GM23248 (cell line): ENCODE measurements around the gene DPP10. TPM values are rescaled to one million over a fixed set of nuclear protein-coding genes. Genes with fewer than 3 reads are reported as not detected.

Experiments
- DNase-seq: peaks from one replicate; pipeline ENCODE4 v3.0.0-alpha.2; 2015
- H2AFZ ChIP-seq: fragments of 200-600 bp; sonication (generic); 2 replicates; pipeline ENCODE4 v1.6.1; 2016; ENCODE audit warnings: antibody characterized with exemption
- H3F3A ChIP-seq: fragments of 200-600 bp; sonication (generic); 2 replicates; pipeline ENCODE4 v1.6.1; 2016; ENCODE audit warnings: mild to moderate bottlenecking, antibody characterized with exemption, mixed run types; ENCODE audit not compliant: insufficient read depth
- H3K27ac ChIP-seq: fragments of 200-600 bp; sonication (generic); 2 replicates; pipeline ENCODE4 v1.5.1; 2016; ENCODE audit warnings: mild to moderate bottlenecking
- H3K27me3 ChIP-seq: fragments of 200-600 bp; sonication (generic); replicated peaks from 2 replicates; pipeline ENCODE4 v1.6.1; 2016; ENCODE audit warnings: mild to moderate bottlenecking; ENCODE audit not compliant: insufficient read depth
- H3K36me3 ChIP-seq: fragments of 200-600 bp; sonication (generic); 2 replicates; pipeline ENCODE4 v1.6.1; 2016; ENCODE audit warnings: low read depth, mild to moderate bottlenecking
- H3K4me1 ChIP-seq: fragments of 200-600 bp; sonication (generic); 2 replicates; pipeline ENCODE4 v1.6.1; 2016; ENCODE audit warnings: mild to moderate bottlenecking; ENCODE audit not compliant: insufficient read depth
- H3K4me2 ChIP-seq: fragments of 200-600 bp; sonication (generic); one replicate; pipeline ENCODE4 v1.6.1; 2016; ENCODE audit warnings: mild to moderate bottlenecking; ENCODE audit not compliant: unreplicated experiment
- H3K4me3 ChIP-seq: fragments of 200-600 bp; sonication (generic); 2 replicates; pipeline ENCODE4 v1.5.1; 2016; ENCODE audit warnings: mild to moderate bottlenecking
- H3K79me2 ChIP-seq: fragments of 200-600 bp; sonication (generic); 2 replicates; pipeline ENCODE4 v1.6.1; 2016; ENCODE audit warnings: mild to moderate bottlenecking; ENCODE audit not compliant: insufficient read depth
- H3K9ac ChIP-seq: fragments of 200-600 bp; sonication (generic); 2 replicates; pipeline ENCODE4 v1.6.1; 2016; ENCODE audit warnings: mild to moderate bottlenecking
- H3K9me2 ChIP-seq: fragments of 200-600 bp; sonication (generic); 2 replicates; pipeline ENCODE4 v1.6.1; 2016; ENCODE audit warnings: mixed run types, mild to moderate bottlenecking, moderate library complexity; ENCODE audit not compliant: insufficient read depth
- H3K9me3 ChIP-seq: fragments of 200-600 bp; sonication (generic); one replicate; pipeline ENCODE4 v1.6.1; 2017; ENCODE audit warnings: low read depth
- H4K20me1 ChIP-seq: fragments of 200-600 bp; sonication (generic); 2 replicates; pipeline ENCODE4 v1.6.0; 2016; ENCODE audit not compliant: insufficient read depth
- EZH2 ChIP-seq: fragments of 200-600 bp; sonication (generic); IDR thresholded peaks from 2 replicates; pipeline ENCODE4 v1.6.1; 2018; ENCODE audit warnings: antibody characterized with exemption, mild to moderate bottlenecking; ENCODE audit not compliant: insufficient read depth, poor library complexity, severe bottlenecking
- EZH2phosphoT487 ChIP-seq: fragments of 200-600 bp; sonication (generic); IDR thresholded peaks from 2 replicates; pipeline ENCODE4 v1.6.1; 2018; ENCODE audit warnings: antibody characterized with exemption, moderate library complexity, mild to moderate bottlenecking, low read depth; ENCODE audit not compliant: insufficient read depth
- WGBS, 2 experiments: methylation state at CpG; one replicate each; pipeline ENCODE4 v1.1.6; 2015 to 2017; ENCODE audit warnings: low lambda C conversion rate in 2 of 2, low coverage in 1 of 2; ENCODE audit errors: missing lambda C conversion rate in 2 of 2; 5-methylcytosine and 5-hydroxymethylcytosine counted together
- in situ Hi-C: fragments of 300-500 bp; cut with MboI; formaldehyde crosslinking; loops from 2 replicates; pipeline ENCODE4 v1.15.0; 2020
- polyA plus RNA-seq: library from polyadenylated mRNA; unstranded; fragments of >200 nt; fragmentation: Nextera tagmentation; extraction: Ambion mirVana; gene quantifications from 2 replicates; pipeline ENCODE4 v1.2.1, GENCODE V29; 2016
- total RNA-seq: library from RNA; depleted of rRNA; stranded (reverse); fragments of >200 nt; shearing (Covaris generic); gene quantifications from 2 replicates; pipeline ENCODE4 v1.2.3, GENCODE V29; 2014

Gene DPP10
- total and polyA plus RNA-seq, 2 experiments from 2014 or later: not detected

GRCh38 chr2:114814355-114814754 lies 371.9 kb downstream of the DPP10 start:
- TF ChIP-seq EZH2 (no peak), EZH2phosphoT487 (no peak)
- Histone ChIP-seq H3K27ac (no peak overlapping the region), H2AFZ (no peak overlapping the region), H3K9ac (no peak overlapping the region), H3K27me3 (no peaks in the 10 kb centered on the region), H3K4me1 (no peaks in the 10 kb centered on the region), H3F3A (no peaks in the 10 kb centered on the region), H4K20me1 (no peaks in the 10 kb centered on the region), H3K36me3 (no peaks in the 10 kb centered on the region), H3K4me2 (no peak overlapping the region), H3K79me2 (no peaks in the 10 kb centered on the region), H3K4me3 (no peak overlapping the region), H3K9me3 (no peaks in the 10 kb centered on the region), H3K9me2 (no peaks in the 10 kb centered on the region)
- in situ Hi-C loops: no loop called here
- no peak for DNase-seq
- 9 to 15% methylated on average over 6 of the region's 6 CpGs for WGBS, 2 experiments

GRCh38 chr2:114821055-114821454 lies 378.6 kb downstream of the DPP10 start:
- in situ Hi-C loops: no loop called here
- H3K9ac ChIP-seq: no peak overlapping the region
- H4K20me1 ChIP-seq: no peaks in the 10 kb centered on the region
- TF ChIP-seq EZH2: no peak
- TF ChIP-seq EZH2phosphoT487: no peak
- no peaks in the 10 kb centered on the region for H3K36me3 ChIP-seq
- 29 to 42% methylated on average over 3 of the region's 3 CpGs for whole genome bisulfite sequencing, 2 experiments
- no peaks in the 10 kb centered on the region for H3K4me1 ChIP-seq
- no peaks in the 10 kb centered on the region for H3K27me3 ChIP-seq
- no peaks in the 10 kb centered on the region for H3K79me2 ChIP-seq
- H3K4me2 ChIP-seq: no peak overlapping the region
- H3F3A ChIP-seq: no peaks in the 10 kb centered on the region
- H3K9me2 ChIP-seq: no peaks in the 10 kb centered on the region
- no peak overlapping the region for H2AFZ ChIP-seq
- no peak overlapping the region for H3K4me3 ChIP-seq
- DNase-seq: no peak
- no peak overlapping the region for H3K27ac ChIP-seq
- H3K9me3 ChIP-seq: no peaks in the 10 kb centered on the region

GRCh38 chr2:114843963-114844362 lies 401.5 kb downstream of the DPP10 start:
- WGBS, 2 experiments: 21 to 26% methylated on average over 3 of the region's 3 CpGs
- TF ChIP-seq EZH2 (no peak), EZH2phosphoT487 (no peak)

GRCh38 chr2:114857196-114857595 lies 414.8 kb downstream of the DPP10 start:
- H3K9ac ChIP-seq: no peak overlapping the region
- no peak overlapping the region for H3K4me3 ChIP-seq
- H3K36me3 ChIP-seq: no peaks in the 10 kb centered on the region
- 14 to 20% methylated on average over 1 of the region's 1 CpG for WGBS, 2 experiments
- H3K27me3 ChIP-seq: no peaks in the 10 kb centered on the region
- H3K79me2 ChIP-seq: no peaks in the 10 kb centered on the region
- no peaks in the 10 kb centered on the region for H4K20me1 ChIP-seq
- no peaks in the 10 kb centered on the region for H3K9me2 ChIP-seq
- TF ChIP-seq EZH2phosphoT487 (no peak), EZH2 (no peak)
- no peaks in the 10 kb centered on the region for H3K4me1 ChIP-seq
- in situ Hi-C loops: no loop called here
- no peak overlapping the region for H3K27ac ChIP-seq
- DNase-seq: no peak
- peaks cover 8% of the 10 kb centered on the region for H3K9me3 ChIP-seq
- H2AFZ ChIP-seq: no peak overlapping the region
- H3F3A ChIP-seq: no peaks in the 10 kb centered on the region
- H3K4me2 ChIP-seq: no peak overlapping the region

More at GRCh38 chr2:114843963-114844362, 401.5 kb downstream of the DPP10 start:
- Histone ChIP-seq H3K4me1 (no peaks in the 10 kb centered on the region), H3K9me2 (no peaks in the 10 kb centered on the region), H3K36me3 (no peaks in the 10 kb centered on the region), H3K4me2 (no peak overlapping the region), H3K27ac (no peak overlapping the region), H3K4me3 (no peak overlapping the region), H3F3A (no peaks in the 10 kb centered on the region), H3K79me2 (no peaks in the 10 kb centered on the region), H3K9me3 (no peaks in the 10 kb centered on the region), H3K27me3 (no peaks in the 10 kb centered on the region), H4K20me1 (no peaks in the 10 kb centered on the region), H2AFZ (no peak overlapping the region), H3K9ac (no peak overlapping the region)
- DNase-seq: no peak
- in situ Hi-C loops: no loop called here
